ENCODE data around the gene ZFYVE28.

- no peak for TF ChIP-seq EZH2 (IDR thresholded peaks at IDR 0.05)
- no peak for TF ChIP-seq CTCF (IDR thresholded peaks at IDR 0.05)
- TF ChIP-seq EZH2phosphoT487 (IDR thresholded peaks at IDR 0.05) = no peak
Measured at GRCh38 chr4:2266821-2267220, 151.6 kb downstream of the ZFYVE28 start.
